CD4-positive, alpha-beta T cell (primary cell): ENCODE data around the gene LDLRAD4. TPM values are rescaled to one million over a fixed set of nuclear protein-coding genes. Genes with fewer than 3 reads are reported as not detected.

Experiments used
- ATAC-seq: fragments of 200-7000 bp; cut with Tn5 transposase; one replicate; pipeline ENCODE4 v1.10.0; 2022; ENCODE audit warnings: mild to moderate bottlenecking; ENCODE audit not compliant: poor library complexity
- CTCF ChIA-PET: fragments of 350-600 bp; sonication (Branson Sonifier 250); formaldehyde crosslinking; loops from one replicate; lab custom pipeline; 2021; ENCODE audit warnings: antibody characterized with exemption, inconsistent platforms; lab: Charles Lee
- POLR2A ChIA-PET: fragments of 350-600 bp; sonication (Branson Sonifier 250); formaldehyde crosslinking; loops from one replicate; lab custom pipeline; 2021; ENCODE audit warnings: antibody characterized with exemption, inconsistent platforms; lab: Charles Lee
- DNase-seq, 14 experiments: peaks; one replicate each; pipeline ENCODE4 v3.0.0-alpha.2; 2013 to 2020; ENCODE audit warnings: mixed read lengths in 2 of 14
- H3K27ac ChIP-seq, 2 donors: one replicate each; pipeline versions ENCODE4 v1.5.1 to v1.7.0; 2013; ENCODE audit warnings: low read length in 2 of 2, low read depth in 1 of 2, mild to moderate bottlenecking in 1 of 2
- H3K27me3 ChIP-seq, 2 experiments: 1 replicate in 1 of 2; 2 replicates in 1 of 2; pipeline versions ENCODE4 v1.6.1 to v1.7.0; 2013; ENCODE audit warnings: low read length in 2 of 2, control low read depth in 1 of 2, mild to moderate bottlenecking in 1 of 2, moderate library complexity in 1 of 2; ENCODE audit not compliant: insufficient read depth in 2 of 2, control insufficient read depth in 1 of 2
- H3K36me3 ChIP-seq: one replicate; pipeline ENCODE4 v1.6.1; 2013; ENCODE audit warnings: low read length, control low read depth; ENCODE audit not compliant: insufficient read depth
- H3K4me1 ChIP-seq: one replicate; pipeline ENCODE4 v1.6.1; 2013; ENCODE audit warnings: low read length, control low read depth; ENCODE audit not compliant: insufficient read depth
- H3K4me3 ChIP-seq: one replicate; pipeline ENCODE4 v1.5.1; 2013; ENCODE audit warnings: mild to moderate bottlenecking, low read length, moderate library complexity
- H3K9me3 ChIP-seq, 2 experiments: 1 replicate in 1 of 2; 2 replicates in 1 of 2; pipeline versions ENCODE4 v1.6.1 to v1.7.0; 2013; ENCODE audit warnings: low read length in 2 of 2, mild to moderate bottlenecking in 2 of 2, control low read depth in 1 of 2, moderate library complexity in 1 of 2; ENCODE audit not compliant: control insufficient read depth in 1 of 2, insufficient read depth in 1 of 2
- H3K27ac Mint-ChIP-seq: one replicate; pipeline ENCODE4 v1.8.0; 2020; ENCODE audit warnings: mixed read lengths
- H3K27me3 Mint-ChIP-seq: one replicate; pipeline ENCODE4 v1.8.0; 2021; ENCODE audit warnings: mixed read lengths
- H3K36me3 Mint-ChIP-seq: one replicate; pipeline ENCODE4 v1.8.0; 2021; ENCODE audit warnings: low read depth, mixed read lengths
- H3K4me1 Mint-ChIP-seq: one replicate; pipeline ENCODE4 v1.8.0; 2021; ENCODE audit warnings: low read depth, mixed read lengths
- H3K4me3 Mint-ChIP-seq: one replicate; pipeline ENCODE4 v1.8.0; 2020; ENCODE audit warnings: mild to moderate bottlenecking, mixed read lengths
- H3K9me3 Mint-ChIP-seq: one replicate; pipeline ENCODE4 v1.8.0; 2020; ENCODE audit warnings: mixed read lengths
- CTCF ChIP-seq: fragments of 200-600 bp; IDR thresholded peaks from one replicate; pipeline ENCODE4 v1.8.0; 2022; ENCODE audit warnings: antibody characterized with exemption, mild to moderate bottlenecking
- intact Hi-C, 2 experiments: fragments of 100-400 bp; cut with DNase I in 1 of 2; cut with micrococcal nuclease in 1 of 2; formaldehyde crosslinking; loops; one replicate each; pipeline versions ENCODE4 v1.15.1 to v1.9.0; 2023 to 2025; cut with DNase I, micrococcal nuclease
- total RNA-seq, 174 experiments: library from RNA in 2 of 174; stranded (reverse) in 2 of 174; gene quantifications; one replicate each; pipeline ENCODE4 v1.2.3 and lab custom pipeline; 2021 to 2026

LDLRAD4 gene
- total RNA-seq, 2 experiments from 2014 or later: 51.9 to 52.7 TPM

- H3K36me3 ChIP-seq: no peaks in the 10 kb centered on the region
- ChIA-PET POLR2A (no interaction called here), CTCF (no interaction called here)
- Mint-ChIP-seq H3K27me3 (no peaks in the 10 kb centered on the region), H3K36me3 (peaks cover 10% of the 10 kb centered on the region), H3K9me3 (peaks cover 6% of the 10 kb centered on the region), H3K4me3 (no peak overlapping the region), H3K4me1 (peaks cover 50% of the 10 kb centered on the region), H3K27ac (peak overlapping the region; percentile 79)
- no peak overlapping the region for H3K27ac ChIP-seq
- no peak for DNase-seq
- no peak for ATAC-seq
- intact Hi-C loops: loop anchor here in 1 of 2 experiments (10.0 kb wide), 1 partner anchor 88 kb away; no protein-coding TSS in a partner anchor
- H3K4me3 ChIP-seq: no peak overlapping the region
- TF ChIP-seq CTCF: no peak
- peaks cover 8 to 15% of the 10 kb centered on the region in 2 experiments for H3K9me3 ChIP-seq
- peaks cover 16% of the 10 kb centered on the region for H3K4me1 ChIP-seq
- no peaks in the 10 kb centered on the region for H3K27me3 ChIP-seq
These were observed 94.0 kb downstream of the LDLRAD4 start for GRCh38 chr18:13312515-13312914.

- H3K9me3 Mint-ChIP-seq: peaks cover 6% of the 10 kb centered on the region
- H3K36me3 Mint-ChIP-seq: peaks cover 10% of the 10 kb centered on the region
- H3K4me1 Mint-ChIP-seq: peaks cover 46% of the 10 kb centered on the region
- peak in 12 of 14 experiments; percentile 6 to 67 (median 43) for DNase-seq
- TF ChIP-seq CTCF: no peak
- intact Hi-C loops: loop anchor here in 1 of 2 experiments (10.0 kb wide), 1 partner anchor 88 kb away; no protein-coding TSS in a partner anchor
- no peaks in the 10 kb centered on the region for H3K27me3 Mint-ChIP-seq
- Histone ChIP-seq H3K36me3 (no peaks in the 10 kb centered on the region), H3K9me3 (peaks cover 8 to 15% of the 10 kb centered on the region in 2 experiments), H3K4me1 (peaks cover 14% of the 10 kb centered on the region), H3K27ac (peak overlapping the region in 1 of 2 donors; percentile 19), H3K4me3 (no peak overlapping the region), H3K27me3 (no peaks in the 10 kb centered on the region)
- H3K27ac Mint-ChIP-seq: peak overlapping the region; percentile 79
- POLR2A ChIA-PET: interaction anchor here (0.5 to 1.7 kb wide), 3 partner anchors 34 to 126 kb away, joined by 3 to 4 read pairs (median 4); no protein-coding TSS in a partner anchor
- CTCF ChIA-PET: no interaction called here
- ATAC-seq: peak; percentile 85
- H3K4me3 Mint-ChIP-seq: peak overlapping the region; percentile 44
These were observed 94.6 kb downstream of the LDLRAD4 start for GRCh38 chr18:13313006-13313686.

GRCh38 chr18:13315000-13315399, 96.4 kb downstream of the LDLRAD4 start:
- Mint-ChIP-seq H3K27me3 (no peaks in the 10 kb centered on the region), H3K9me3 (peaks cover 6% of the 10 kb centered on the region), H3K36me3 (peaks cover 10% of the 10 kb centered on the region), H3K27ac (no peak overlapping the region), H3K4me1 (peaks cover 30% of the 10 kb centered on the region), H3K4me3 (no peak overlapping the region)
- intact Hi-C loops: loop anchor here in 1 of 2 experiments (10.0 kb wide), 1 partner anchor 90 kb away; no protein-coding TSS in a partner anchor
- H3K27me3 ChIP-seq: no peaks in the 10 kb centered on the region
- peaks cover 8 to 15% of the 10 kb centered on the region in 2 experiments for H3K9me3 ChIP-seq
- peaks cover 10% of the 10 kb centered on the region for H3K4me1 ChIP-seq
- no peak overlapping the region for H3K27ac ChIP-seq
- no peak overlapping the region for H3K4me3 ChIP-seq
- TF ChIP-seq CTCF: no peak
- DNase-seq (no peak), ATAC-seq (no peak)
- ChIA-PET POLR2A (interaction anchor here (1.7 kb wide), 1 partner anchor 36 kb away, joined by 4 read pairs; no protein-coding TSS in a partner anchor), CTCF (interaction anchor here (0.7 kb wide), 1 partner anchor 209 kb away, joined by 5 read pairs; no protein-coding TSS in a partner anchor)
- H3K36me3 ChIP-seq: no peaks in the 10 kb centered on the region
